UCSD-AML1 (cell line): ENCODE results near the gene FAM89B.
A peak's percentile ranks its signal among the peaks of the same experiment; 100 is the strongest.

Source experiments
- DNase-seq: peaks from one replicate; lab custom pipeline; 2025; ENCODE audit not compliant: unreplicated experiment; lab: John Stamatoyannopoulos, UW

The FAM89B gene

GRCh38 chr11:65573391-65574079 lies 1.2 kb downstream of the FAM89B start:
- DNase-seq, result no peak

GRCh38 chr11:65574109-65574810 lies 1.9 kb downstream of the FAM89B start:
- DNase-seq, result peak; percentile 99

GRCh38 chr11:65574811-65575567 lies 2.7 kb downstream of the FAM89B start:
- DNase-seq, result no peak

GRCh38 chr11:65575568-65576231 lies 3.4 kb downstream of the FAM89B start, which contains the start of gene EHBP1L1:
EHBP1L1 (plus strand) TSS chr11:65576053; CDS start chr11:65576303, 250 bp downstream.
- DNase-seq, result peak; percentile 85

GRCh38 chr11:65576232-65576866 lies 4.0 kb downstream of the FAM89B start:
- no peak for DNase-seq

- peak; percentile 75 for DNase-seq
These were observed 4.8 kb downstream of the FAM89B start for GRCh38 chr11:65576867-65577755.

- no peak for DNase-seq
These were observed 5.4 kb downstream of the FAM89B start for GRCh38 chr11:65577756-65578109.

GRCh38 chr11:65578134-65578533 lies 5.8 kb downstream of the FAM89B start:
- DNase-seq, result no peak

GRCh38 chr11:65578667-65579066 lies 6.3 kb downstream of the FAM89B start:
- DNase-seq, result no peak

- DNase-seq, result no peak
These were observed 7.0 kb downstream of the FAM89B start for GRCh38 chr11:65579291-65579690.

- no peak for DNase-seq
These were observed 7.8 kb downstream of the FAM89B start for GRCh38 chr11:65580031-65580692.

GRCh38 chr11:65580756-65581155 lies 8.4 kb downstream of the FAM89B start:
- no peak for DNase-seq

GRCh38 chr11:65581928-65582327 lies 9.6 kb downstream of the FAM89B start:
- DNase-seq, result no peak

GRCh38 chr11:65583589-65583988 lies 11.3 kb downstream of the FAM89B start:
- DNase-seq, result no peak

GRCh38 chr11:65584106-65584505 lies 11.8 kb downstream of the FAM89B start:
- DNase-seq, result no peak

GRCh38 chr11:65584723-65585171 lies 12.4 kb downstream of the FAM89B start:
- DNase-seq, result no peak

GRCh38 chr11:65585396-65586246 lies 13.3 kb downstream of the FAM89B start:
- no peak for DNase-seq

- no peak for DNase-seq
These were observed 13.9 kb downstream of the FAM89B start for GRCh38 chr11:65586247-65586630.
